ENCODE results near the gene PNMT. TPM values are rescaled to one million over a fixed set of nuclear protein-coding genes. Genes with fewer than 3 reads are reported as not detected.
A peak's percentile ranks its signal among the peaks of the same experiment; 100 is the strongest.

The PNMT gene
- total and polyA plus RNA-seq, 4 donors: 1.9 to 4.3 (median 3.5) TPM

GRCh38 chr17:39635614-39636176, 32.6 kb upstream of the PNMT start:
- DNase-seq (no peak), ATAC-seq (ENCODE audit: insufficient read depth, low FRiP score) (no peak)
- WGBS, 2 donors: 74 to 91% methylated on average over 8 of the region's 8 CpGs
- TF ChIP-seq CTCF (IDR thresholded peaks at IDR 0.05; ENCODE audit: control extremely low read depth, extremely low read depth): no peak
- no peak overlapping the region for H3K4me3 ChIP-seq
- H3K27ac ChIP-seq (ENCODE audit: low read depth in 1 of 2, low read length in 1 of 2): no peak overlapping the region
- H3K9ac ChIP-seq (ENCODE audit: insufficient read depth in 1 of 2, low read length in 2 of 2): no peak overlapping the region
- no peaks in the 10 kb centered on the region for H3K9me3 ChIP-seq (ENCODE audit: control insufficient read depth in 4 of 4, insufficient read depth in 3 of 4, low read length in 3 of 4)
- no peaks in the 10 kb centered on the region for H3K27me3 ChIP-seq (ENCODE audit: control insufficient read depth in 3 of 3, insufficient read depth in 3 of 3, low read length in 2 of 3)
- peaks cover 0 to 11% (median 1%) of the 10 kb centered on the region in 4 donors for H3K36me3 ChIP-seq (ENCODE audit: control insufficient read depth in 4 of 4, insufficient read depth in 4 of 4, low read length in 4 of 4)
- H3K4me1 ChIP-seq (ENCODE audit: control insufficient read depth in 5 of 5, insufficient read depth in 5 of 5, low read length in 5 of 5): peaks cover 9 to 28% (median 17%) of the 10 kb centered on the region in 5 donors

GRCh38 chr17:39636587-39636926, 31.7 kb upstream of the PNMT start:
- H3K9ac ChIP-seq (ENCODE audit: insufficient read depth in 1 of 2, low read length in 2 of 2): peak overlapping the region; percentile 53 to 66
- TF ChIP-seq CTCF (IDR thresholded peaks at IDR 0.05; ENCODE audit: control extremely low read depth, extremely low read depth): no peak
- 18 to 23% methylated on average over 6 of the region's 6 CpGs for WGBS, 2 donors

GRCh38 chr17:39636927-39637736, 31.1 kb upstream of the PNMT start, which contains the start of gene STARD3:
STARD3 (plus strand) TSS chr17:39637144; CDS start chr17:39653532, 16,388 bp downstream.
- peak; percentile 93 for ATAC-seq (ENCODE audit: insufficient read depth, low FRiP score)
- Histone ChIP-seq H3K27me3 (ENCODE audit: control insufficient read depth in 3 of 3, insufficient read depth in 3 of 3, low read length in 2 of 3) (no peaks in the 10 kb centered on the region), H3K9me3 (ENCODE audit: control insufficient read depth in 4 of 4, insufficient read depth in 3 of 4, low read length in 3 of 4) (no peaks in the 10 kb centered on the region), H3K4me3 (peak within 1 kb of the TSS; percentile 69), H3K36me3 (ENCODE audit: control insufficient read depth in 4 of 4, insufficient read depth in 4 of 4, low read length in 4 of 4) (peaks cover 0 to 11% (median 1%) of the 10 kb centered on the region in 4 donors), H3K27ac (ENCODE audit: low read depth in 1 of 2, low read length in 1 of 2) (peak within 1 kb of the TSS; percentile 93 to 97), H3K9ac (ENCODE audit: insufficient read depth in 1 of 2, low read length in 2 of 2) (peak within 1 kb of the TSS; percentile 53 to 72), H3K4me1 (ENCODE audit: control insufficient read depth in 5 of 5, insufficient read depth in 5 of 5, low read length in 5 of 5) (peaks cover 9 to 36% (median 15%) of the 10 kb centered on the region in 5 donors)
- DNase-seq: peak; percentile 89 to 95 (median 92)
- WGBS, 2 donors: 0% methylated on average over 64 to 69 of the region's 69 CpGs
- no peak for TF ChIP-seq CTCF (IDR thresholded peaks at IDR 0.05; ENCODE audit: control extremely low read depth, extremely low read depth)

More at GRCh38 chr17:39636587-39636926, 31.7 kb upstream of the PNMT start:
- no peak for ATAC-seq (ENCODE audit: insufficient read depth, low FRiP score)
- Histone ChIP-seq H3K9me3 (ENCODE audit: control insufficient read depth in 4 of 4, insufficient read depth in 3 of 4, low read length in 3 of 4) (no peaks in the 10 kb centered on the region), H3K27me3 (ENCODE audit: control insufficient read depth in 3 of 3, insufficient read depth in 3 of 3, low read length in 2 of 3) (no peaks in the 10 kb centered on the region), H3K4me3 (peak overlapping the region; percentile 39), H3K36me3 (ENCODE audit: control insufficient read depth in 4 of 4, insufficient read depth in 4 of 4, low read length in 4 of 4) (peaks cover 0 to 11% (median 1%) of the 10 kb centered on the region in 4 donors), H3K27ac (ENCODE audit: low read depth in 1 of 2, low read length in 1 of 2) (peak overlapping the region; percentile 93 to 97), H3K4me1 (ENCODE audit: control insufficient read depth in 5 of 5, insufficient read depth in 5 of 5, low read length in 5 of 5) (peaks cover 9 to 30% (median 15%) of the 10 kb centered on the region in 5 donors)
- DNase-seq: no peak
